ENCODE data around the gene HARS1.
"Not testable (repeated sequence)": the region's sequence is repeated elsewhere in the genome, so short reads cannot be mapped to it uniquely, and the experiment has no call there.

DNA sequence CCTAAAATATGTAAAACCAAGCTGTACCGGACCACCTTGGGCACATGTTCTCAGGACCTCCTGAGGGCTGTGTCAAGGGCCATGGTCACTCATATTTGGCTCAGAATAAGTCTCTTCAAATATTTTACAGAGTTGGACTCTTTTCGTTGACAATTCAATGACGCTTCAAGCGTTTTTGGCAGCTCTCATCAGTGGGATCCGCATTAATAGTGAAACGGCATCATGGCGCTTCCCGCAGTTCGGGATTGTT is 52.3 kb downstream of the HARS1 start:
- TF ChIP-seq, protein P1, sequence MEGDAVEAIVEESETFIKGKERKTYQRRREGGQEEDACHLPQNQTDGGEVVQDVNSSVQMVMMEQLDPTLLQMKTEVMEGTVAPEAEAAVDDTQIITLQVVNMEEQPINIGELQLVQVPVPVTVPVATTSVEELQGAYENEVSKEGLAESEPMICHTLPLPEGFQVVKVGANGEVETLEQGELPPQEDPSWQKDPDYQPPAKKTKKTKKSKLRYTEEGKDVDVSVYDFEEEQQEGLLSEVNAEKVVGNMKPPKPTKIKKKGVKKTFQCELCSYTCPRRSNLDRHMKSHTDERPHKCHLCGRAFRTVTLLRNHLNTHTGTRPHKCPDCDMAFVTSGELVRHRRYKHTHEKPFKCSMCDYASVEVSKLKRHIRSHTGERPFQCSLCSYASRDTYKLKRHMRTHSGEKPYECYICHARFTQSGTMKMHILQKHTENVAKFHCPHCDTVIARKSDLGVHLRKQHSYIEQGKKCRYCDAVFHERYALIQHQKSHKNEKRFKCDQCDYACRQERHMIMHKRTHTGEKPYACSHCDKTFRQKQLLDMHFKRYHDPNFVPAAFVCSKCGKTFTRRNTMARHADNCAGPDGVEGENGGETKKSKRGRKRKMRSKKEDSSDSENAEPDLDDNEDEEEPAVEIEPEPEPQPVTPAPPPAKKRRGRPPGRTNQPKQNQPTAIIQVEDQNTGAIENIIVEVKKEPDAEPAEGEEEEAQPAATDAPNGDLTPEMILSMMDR (IDR thresholded peaks at IDR 0.05) = not testable (repeated sequence)
- TF ChIP-seq POLR2A (IDR thresholded peaks at IDR 0.05; ENCODE audit: low read depth) = not testable (repeated sequence)
